Jurkat, Clone E6-1 (cell line): ENCODE data around the gene WDR74.
"Not testable (repeated sequence)": the region's sequence is repeated elsewhere in the genome, so short reads cannot be mapped to it uniquely, and the experiment has no call there.

Experiments
- DNase-seq: peaks from one replicate; pipeline ENCODE4 v3.0.0-alpha.2; 2011; ENCODE audit warnings: low read depth, low spot score
- H3K4me3 ChIP-seq: 2 replicates; pipeline ENCODE4 v1.5.1; 2011; ENCODE audit warnings: mild to moderate bottlenecking, low read length, control low read depth, moderate library complexity

Gene WDR74

DNA sequence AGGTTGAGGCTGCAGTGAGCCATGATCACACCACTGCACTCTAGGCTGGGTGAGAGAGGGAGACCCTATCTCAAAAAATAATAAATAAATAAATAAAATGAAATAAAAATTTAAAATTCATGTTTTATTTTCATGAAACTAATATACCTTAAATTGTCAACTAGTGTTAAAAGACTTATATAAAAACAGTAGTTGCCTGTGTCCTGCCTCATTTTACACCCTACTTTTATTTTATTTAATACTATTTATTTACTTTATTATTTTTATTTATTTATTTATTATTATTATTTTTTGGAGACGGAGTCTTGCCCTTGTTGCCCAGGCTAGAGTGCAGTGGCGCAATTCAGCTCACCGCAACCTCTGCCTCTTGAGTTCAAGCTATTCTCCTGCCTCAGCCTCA is 4.8 kb upstream of the WDR74 start:
- H3K4me3 ChIP-seq, result no peak overlapping the region
- DNase-seq, result no peak

DNA sequence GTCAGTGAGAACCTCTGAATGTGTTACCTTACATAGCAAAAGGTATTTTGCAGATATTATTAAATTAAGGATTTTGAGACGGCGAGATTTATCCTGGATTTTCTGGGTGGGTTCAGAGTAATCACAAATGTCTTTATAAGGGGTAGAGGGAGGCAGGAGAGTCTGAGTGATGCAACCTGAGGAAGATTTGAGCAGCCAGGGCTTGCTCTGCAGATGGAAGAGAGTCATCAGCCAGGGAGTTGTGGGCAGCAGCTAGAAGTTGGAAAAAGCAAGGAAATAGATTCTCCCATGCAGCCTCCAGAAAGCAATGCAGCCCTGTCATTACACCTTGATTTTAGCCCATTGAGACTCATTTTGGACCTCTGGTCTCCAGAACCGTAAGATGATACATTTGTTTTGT is 4.1 kb upstream of the WDR74 start:
- DNase-seq, result no peak
- no peak overlapping the region for H3K4me3 ChIP-seq

DNA sequence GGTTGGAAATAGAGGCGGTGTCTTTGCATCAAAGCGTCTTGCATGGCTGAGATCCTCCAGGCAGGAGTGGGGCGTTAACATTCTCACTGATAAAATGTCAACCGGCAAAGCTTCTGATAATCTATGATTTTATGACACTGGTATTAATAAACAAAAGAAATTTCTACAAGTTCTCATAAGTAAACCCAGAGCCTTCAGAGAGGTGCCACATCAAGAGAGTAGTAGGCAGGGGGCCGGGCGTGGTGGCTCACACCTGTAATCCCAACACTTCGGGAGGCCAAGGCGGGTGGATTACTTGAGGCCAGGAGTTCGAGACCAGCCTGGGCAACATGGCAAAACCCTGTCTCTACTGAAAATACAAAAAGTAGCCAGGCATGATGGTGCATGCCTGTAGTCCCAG is 3.5 kb upstream of the WDR74 start:
- H3K4me3 ChIP-seq, DNase-seq: not testable (repeated sequence)

DNA sequence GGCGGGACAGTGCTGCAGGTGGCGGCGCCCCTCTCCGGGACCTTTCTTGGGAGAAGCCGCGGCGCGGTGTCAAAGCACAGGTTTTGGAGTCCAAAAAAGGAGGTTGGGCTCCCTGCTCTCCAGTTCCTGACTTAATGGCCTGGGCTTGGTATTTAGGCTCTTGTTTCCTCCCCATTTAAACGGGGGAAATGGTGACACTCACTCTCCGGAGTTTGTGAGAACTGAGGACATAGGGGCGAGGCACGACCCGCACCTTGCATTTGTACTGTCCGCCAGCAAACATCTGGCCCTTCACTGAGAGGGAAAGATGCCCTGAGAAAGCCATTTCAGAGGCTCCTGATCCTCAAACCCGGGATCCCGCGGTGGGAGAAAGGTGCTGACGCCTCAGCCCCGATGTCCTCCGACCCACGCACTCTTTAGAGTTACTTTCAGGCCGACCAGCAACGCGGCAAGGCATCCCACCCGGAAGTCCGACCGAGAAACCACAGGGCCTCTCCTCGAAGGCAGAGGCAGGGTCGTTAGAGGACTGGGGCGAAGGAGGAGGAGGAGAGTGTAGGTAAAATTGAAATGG is 2.9 kb upstream of the WDR74 start:
- DNase-seq, result no peak
- H3K4me3 ChIP-seq, result peak overlapping the region; percentile 49

DNA sequence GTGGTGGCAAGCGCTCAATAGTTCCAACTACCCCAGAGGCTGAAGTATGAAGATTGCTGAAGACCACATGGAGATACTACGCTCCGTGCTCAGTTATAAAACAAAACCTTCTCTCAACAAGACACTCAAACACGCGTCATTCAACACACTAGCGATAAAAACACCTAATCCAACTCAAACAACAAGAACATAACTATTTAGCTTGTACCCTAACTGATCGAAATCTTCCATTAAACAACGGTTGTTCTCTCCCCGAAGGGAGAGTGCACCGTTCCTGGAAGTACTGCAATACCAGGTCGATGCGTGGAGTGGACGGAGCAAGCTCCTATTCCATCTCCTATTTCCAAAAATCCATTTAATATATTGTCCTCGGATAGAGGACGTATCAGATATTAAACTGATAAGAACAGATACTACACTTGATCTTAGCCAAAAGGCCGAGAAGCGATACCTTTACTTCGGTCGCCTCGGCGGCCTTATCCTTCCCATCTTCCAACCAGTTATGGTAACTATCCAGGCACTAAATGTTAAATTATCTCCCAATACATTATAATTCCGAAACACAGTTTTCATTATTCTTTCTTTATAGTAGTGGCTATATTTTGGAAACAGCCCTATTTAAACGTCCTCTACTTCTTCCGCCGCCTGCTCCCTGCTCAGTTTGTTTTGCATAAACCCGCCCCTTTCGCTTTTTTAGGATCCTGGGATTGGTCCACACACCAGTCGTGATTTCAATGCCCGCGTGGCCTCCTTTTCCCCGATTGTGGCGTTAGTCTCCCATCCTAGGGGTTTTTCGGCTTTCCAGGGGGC is 2.2 kb upstream of the WDR74 start:
- peak; percentile 100 for DNase-seq
- H3K4me3 ChIP-seq, result peak overlapping the region; percentile 100

DNA sequence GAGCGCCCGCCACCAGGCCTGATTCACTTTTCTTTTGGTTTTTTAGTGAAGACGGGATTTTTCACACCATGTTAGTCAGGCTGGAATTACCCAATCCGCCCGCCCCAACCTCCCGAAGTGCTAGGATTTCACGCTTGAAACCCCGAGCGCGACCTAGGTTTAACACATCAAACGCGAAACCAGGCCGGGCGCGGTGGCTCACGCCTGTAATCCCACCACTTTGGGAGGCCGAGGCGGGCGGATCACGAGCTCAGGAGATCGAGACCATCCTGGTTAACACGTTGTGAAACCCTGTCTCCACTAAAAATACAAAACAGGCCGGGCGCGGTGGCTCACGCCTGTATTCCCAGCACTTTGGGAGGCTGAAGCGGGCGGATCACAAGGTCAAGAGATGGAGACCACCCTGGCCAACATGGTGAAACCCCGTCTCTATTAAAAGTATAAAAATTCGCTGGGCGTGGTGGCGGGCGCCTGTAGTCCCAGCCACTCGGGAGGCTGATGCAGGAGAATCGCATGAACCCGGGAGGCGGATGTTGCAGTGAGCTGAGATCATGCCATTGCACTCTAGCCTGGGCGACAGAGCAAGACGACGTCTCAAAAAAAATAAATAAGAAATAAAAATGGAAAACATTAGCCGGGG is 1.5 kb upstream of the WDR74 start:
- DNase-seq, result peak; percentile 56
- H3K4me3 ChIP-seq, result peak overlapping the region; percentile 100

DNA sequence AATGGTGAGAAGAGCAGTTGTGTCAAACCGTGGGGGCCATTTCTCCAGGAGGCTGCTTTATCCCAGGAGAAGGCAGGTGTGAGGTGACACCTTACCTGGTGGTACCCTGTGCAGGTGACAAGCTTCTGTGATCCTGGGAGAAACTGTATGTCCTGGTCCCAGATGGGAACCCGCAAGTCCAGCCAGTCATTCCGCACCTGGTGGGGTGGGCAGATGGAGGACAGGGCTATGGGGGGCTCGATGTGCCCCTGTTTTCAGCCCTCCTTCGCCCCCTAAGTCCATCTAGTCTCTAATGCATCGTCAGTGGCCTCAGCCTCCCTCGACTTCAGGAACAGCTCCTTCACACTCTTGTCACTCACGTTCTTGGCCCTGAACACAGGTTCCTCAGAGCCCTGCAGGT is 4.1 kb downstream of the WDR74 start:
- DNase-seq, result no peak
- no peak overlapping the region for H3K4me3 ChIP-seq

DNA sequence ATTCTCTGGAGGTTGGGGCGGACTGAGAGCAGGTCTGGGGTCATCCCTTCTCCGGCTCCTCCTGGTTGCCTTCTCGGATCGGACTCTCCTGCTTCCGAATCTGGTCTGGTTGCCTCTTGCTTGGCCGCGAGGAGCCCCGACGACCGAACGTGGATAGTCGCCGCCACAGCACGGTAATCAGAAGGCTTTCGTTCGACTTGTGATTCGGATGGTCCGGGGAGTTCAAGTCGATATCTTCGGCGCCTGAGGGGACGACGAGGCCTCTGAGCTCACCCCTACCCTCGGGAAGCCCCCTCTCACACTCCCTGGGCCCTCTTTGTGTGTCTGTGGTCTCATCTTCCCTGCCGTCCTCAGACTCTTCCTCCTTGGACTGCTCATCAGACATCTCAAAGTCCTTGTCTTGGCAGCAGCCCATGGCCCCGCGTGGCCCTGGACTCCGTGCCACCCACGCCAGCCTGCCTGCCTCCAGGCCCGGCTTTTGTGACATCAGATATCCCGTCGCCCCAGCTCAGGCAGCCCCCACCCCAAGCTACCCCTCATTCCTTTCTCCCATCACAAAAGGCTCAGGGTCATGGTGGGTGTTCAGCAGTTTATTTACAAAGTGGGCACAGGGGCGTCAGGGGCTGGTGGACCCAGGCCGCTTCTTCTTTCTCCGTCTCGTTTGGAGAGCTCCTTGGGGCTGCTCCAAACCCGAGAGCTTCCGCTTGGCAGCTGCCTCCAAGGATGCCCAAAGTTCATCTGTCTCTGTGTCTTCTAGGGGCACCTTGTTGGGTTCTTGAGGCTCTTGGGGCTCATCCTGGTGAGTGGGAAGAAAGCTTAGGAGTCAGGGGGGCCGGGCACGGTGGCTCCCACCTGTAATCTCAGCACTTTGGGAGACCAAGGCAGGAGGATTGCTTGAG is 6.8 kb downstream of the WDR74 start, which contains the start of gene TEX54:
TSS of gene TEX54 (minus strand) at position 506 of the 899 bp plus-strand sequence.
- peak within 1 kb of the TSS; percentile 81 for H3K4me3 ChIP-seq
- DNase-seq, result no peak

DNA sequence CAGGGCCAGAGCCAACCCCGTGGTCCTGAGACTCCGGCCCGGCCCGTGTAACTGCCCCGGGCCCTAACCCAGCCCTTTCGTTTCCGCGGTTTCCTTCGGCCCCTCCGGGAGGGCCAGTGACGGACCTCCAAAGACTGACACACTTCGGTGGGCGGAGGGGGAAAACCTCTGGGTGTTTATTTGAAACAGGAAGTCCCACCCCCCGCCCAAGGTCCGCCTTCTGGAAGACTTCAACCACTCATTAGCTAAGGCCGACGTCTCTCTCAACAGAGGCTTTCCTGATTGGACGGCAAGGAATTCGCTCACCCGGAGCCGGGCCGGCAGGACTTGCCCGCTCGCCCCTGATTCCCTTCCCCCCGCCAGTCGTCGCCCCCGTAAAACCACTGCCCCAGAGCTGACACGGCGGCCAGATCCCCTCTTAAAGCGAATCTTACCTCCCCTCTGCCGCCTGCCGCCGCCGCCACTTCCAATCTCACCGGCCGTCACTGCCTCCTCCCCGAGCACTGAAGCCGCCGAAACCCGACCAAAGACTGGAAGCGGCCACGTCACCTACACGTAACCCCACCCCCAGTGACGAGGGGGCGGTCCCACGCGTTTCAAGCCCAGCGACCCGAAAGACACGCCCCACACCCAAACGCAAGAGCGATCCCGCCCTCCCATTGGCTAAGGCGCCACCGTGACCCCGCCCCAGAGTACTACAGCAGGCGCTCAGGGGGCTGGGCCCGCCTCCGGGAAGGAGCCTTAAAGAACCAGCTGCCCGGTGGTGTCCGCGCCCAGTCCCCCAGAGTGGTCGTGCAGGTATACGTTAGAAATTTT is 7.7 kb downstream of the WDR74 start, which contains the start of gene STX5:
TSS of gene STX5 (minus strand) at position 532 of the 816 bp plus-strand sequence. CDS start 808 bp downstream, outside the sequence.
- DNase-seq, result peak; percentile 97
- peak within 1 kb of the TSS; percentile 81 for H3K4me3 ChIP-seq

DNA sequence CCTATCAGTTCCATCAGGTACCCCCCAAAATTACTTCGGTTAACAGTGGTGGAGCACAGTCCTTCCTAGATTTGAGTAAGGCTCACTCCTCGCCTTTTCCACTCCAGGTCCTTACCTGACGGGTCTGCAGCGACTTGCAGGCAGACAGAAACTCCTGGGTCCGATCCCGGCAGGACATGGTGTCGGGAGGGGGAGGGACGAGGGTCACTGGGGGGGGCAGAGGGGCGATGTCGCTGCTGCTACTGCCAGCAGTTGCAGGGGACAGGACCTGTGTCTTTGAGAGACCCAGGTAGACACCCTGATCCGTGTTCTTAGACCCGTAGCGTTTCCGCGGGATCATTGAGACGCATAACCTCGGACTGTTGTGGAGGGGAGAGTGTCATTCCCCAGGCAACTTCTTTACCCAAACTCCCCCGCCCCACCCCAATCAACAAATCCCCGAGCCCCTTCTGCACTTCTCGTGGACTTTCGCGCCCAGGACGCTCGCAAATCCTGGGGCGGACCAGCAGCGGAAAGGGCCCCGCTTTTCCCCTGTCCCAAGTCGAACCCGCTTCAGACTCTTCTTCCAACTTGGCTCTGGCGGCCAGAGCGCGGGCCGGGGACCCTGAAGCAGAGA is 8.4 kb downstream of the WDR74 start:
- DNase-seq, result no peak
- H3K4me3 ChIP-seq, result peak overlapping the region; percentile 81

DNA sequence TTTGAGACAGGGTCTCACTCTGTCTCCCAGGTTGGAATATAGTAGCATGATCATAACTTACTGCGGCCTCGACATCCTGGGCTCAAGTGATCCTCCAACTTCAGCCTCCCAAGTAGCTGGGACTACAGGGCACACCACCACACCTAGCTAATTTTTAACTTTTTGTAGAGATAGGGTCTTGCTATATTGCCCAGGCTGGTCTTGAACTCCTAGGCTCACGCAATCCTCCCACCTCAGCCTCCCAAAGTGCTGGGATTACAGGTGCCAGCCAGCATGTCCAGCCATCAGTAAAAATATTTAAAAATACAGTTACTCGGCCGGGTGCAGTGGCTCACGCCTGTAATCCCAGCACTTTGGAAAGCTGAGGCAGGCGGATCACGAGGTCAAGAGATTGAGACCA is 11.3 kb downstream of the WDR74 start:
- not testable (repeated sequence) for DNase-seq, H3K4me3 ChIP-seq

DNA sequence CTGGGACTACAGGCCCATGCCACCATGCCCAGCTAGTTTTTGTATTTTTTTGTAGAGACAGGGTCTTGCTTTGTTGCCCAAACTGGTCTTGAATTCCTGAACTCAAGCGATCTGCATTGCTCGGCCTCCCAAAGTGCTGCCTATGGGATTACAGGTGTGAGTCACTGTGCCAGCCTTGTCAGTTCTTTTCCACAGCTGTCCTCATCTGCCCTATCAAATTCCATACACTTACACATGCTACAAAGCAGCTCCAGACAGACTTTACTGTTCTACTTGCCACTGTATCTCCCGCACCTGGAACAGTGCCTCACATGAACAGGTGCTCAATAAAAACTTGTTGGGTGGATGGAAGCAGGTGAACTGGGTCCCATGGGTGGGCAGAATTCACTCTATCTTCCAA is 15.7 kb downstream of the WDR74 start:
- DNase-seq, result no peak
- no peak overlapping the region for H3K4me3 ChIP-seq

DNA sequence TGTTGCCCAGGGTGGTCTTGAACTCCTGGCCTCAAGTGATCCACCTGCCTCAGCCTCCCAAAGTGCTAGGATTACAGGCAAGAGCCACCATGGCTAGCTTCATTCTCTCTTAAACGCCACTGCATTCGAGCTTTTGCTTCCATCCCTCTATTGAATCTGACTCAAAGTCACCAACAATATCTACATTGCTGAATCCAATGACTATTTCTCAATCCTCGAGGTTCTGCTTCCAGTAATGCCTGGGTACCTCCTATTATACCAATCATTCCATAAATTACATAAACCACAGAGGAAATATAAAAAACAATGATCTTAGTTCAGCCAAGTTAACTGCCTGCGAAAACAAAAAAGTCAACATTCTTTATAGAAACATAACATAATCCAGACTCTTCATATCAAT is 22.3 kb downstream of the WDR74 start:
- H3K4me3 ChIP-seq, result no peak overlapping the region
- no peak for DNase-seq

DNA sequence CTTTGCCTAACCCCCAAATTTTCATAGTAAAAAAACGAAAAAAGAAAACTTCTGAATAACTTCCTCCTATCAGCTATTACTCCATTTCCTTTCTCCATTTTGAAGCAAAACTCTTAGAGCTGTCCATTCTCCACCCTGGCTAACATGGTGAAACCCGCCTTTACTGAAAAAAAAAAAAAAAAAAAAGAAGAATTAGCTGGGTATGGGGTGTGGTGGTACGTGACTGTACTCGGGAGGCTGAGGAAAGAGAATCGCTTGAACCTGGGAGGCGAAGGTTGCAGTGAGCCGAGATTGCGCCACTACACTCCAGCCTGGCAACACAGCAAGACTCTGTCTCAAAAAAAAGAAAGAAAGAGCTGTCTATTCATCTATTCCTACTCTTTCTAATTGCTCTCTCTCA is 22.8 kb downstream of the WDR74 start:
- DNase-seq, result no peak

DNA sequence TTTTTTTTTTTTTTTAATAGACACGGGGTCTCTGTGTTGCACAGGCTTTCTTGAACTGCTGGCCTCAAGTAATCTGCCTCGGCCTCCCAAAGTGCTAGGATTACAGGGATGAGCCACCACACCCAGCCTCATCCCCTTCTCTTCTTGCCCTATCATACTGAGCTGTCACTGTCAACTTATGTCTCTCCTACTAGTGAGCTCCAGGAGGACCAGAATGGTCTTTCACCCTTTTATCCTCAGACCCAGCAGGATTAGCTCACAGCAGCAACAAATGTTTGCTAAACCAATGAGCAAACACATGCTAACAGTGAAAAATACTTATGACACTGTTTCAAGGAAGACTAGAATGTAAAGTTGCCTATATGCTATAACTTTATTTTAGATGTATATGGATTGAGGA is 27.7 kb downstream of the WDR74 start:
- no peak overlapping the region for H3K4me3 ChIP-seq
- no peak for DNase-seq

More for the DNA sequence above, 22.8 kb downstream of the WDR74 start:
- H3K4me3 ChIP-seq, result no peak overlapping the region

DNA sequence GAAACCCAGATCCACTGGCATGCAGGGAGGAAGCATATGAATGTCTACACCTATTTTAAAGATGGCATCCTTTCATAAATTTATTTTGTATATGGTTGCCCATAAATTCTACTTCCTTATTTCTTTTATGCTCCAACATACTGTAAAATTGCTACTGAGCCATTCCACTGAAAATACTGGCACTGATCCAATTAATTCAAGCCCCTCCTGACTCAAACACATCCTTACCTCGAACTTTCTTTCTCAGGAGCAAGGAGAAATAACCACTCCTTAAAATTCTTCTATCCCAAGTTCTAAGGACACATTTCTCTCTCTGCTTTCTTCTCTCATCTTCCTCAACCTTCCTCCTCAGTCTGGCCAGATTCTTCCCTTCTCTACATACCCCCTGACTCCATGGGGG is 28.6 kb downstream of the WDR74 start:
- no peak overlapping the region for H3K4me3 ChIP-seq
- DNase-seq, result no peak

DNA sequence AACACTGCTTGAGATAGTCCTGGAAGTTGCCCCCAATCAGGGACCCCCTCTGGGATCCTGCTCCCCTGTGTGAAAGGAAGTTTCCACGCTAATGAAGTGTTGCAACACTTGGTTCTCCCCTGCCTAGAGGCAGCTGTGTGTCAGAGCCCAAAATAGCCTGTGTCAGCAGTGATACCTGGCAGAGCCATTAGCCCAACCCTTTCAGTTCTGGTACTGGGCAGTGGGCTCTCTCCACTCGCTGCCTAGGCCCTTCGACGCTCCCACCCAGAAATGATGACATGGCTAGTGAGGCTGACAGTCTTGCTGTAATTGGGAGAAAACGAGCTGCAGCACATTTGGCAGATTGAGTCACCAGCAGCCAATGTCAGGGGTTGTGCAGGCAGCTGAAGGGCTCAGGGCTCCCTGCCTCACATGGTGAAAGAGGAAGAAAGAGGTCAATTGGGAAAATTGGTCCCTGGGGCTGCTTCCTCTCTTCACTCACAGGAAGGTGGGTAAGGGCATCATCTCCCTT is 32.7 kb downstream of the WDR74 start:
- H3K4me3 ChIP-seq, result no peak overlapping the region
- DNase-seq, result no peak

DNA sequence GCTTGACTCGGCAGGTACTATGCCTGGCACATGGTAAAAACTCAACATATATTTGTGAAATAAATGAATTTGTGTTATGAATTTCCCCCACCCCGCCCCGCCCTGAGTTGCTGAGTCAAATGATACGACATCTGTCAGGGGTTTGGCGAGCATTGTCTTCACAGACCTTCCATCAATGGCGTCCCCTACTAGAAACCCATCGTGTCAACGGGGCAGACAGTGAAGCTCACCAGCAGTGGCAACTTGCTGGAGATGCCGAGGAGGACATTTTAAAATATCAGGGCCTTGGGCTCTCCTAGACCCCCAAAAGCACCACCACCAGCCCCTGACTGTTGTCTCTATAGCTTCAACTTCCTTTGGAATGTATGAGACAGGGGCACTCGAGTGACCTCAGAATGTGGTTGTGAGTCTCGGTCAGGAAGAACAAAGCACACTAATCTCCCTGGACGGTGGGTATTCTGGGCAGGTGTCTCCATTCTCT is 33.4 kb downstream of the WDR74 start:
- peak overlapping the region; percentile 94 for H3K4me3 ChIP-seq
- DNase-seq, result no peak
